Stimulated activated naive CD8-positive, alpha-beta T cell treated with anti-CD3 and anti-CD28 coated beads, Interleukin-15, Interleukin-2, amounts not matched to agents 100 U/mL and 50 U/mL, for 24 hours (primary cell): ENCODE results near the gene SAMD9.
A peak's percentile ranks its signal among the peaks of the same experiment; 100 is the strongest.
"Not testable (repeated sequence)": the region's sequence is repeated elsewhere in the genome, so short reads cannot be mapped to it uniquely, and the experiment has no call there.

Experiments
- ATAC-seq: fragments of 150-1000 bp; cut with Tn5 transposase; one replicate; pipeline ENCODE4 v1.10.0; 2021
- DNase-seq: peaks from one replicate; pipeline ENCODE4 v3.0.0; 2021

Gene SAMD9

DNA sequence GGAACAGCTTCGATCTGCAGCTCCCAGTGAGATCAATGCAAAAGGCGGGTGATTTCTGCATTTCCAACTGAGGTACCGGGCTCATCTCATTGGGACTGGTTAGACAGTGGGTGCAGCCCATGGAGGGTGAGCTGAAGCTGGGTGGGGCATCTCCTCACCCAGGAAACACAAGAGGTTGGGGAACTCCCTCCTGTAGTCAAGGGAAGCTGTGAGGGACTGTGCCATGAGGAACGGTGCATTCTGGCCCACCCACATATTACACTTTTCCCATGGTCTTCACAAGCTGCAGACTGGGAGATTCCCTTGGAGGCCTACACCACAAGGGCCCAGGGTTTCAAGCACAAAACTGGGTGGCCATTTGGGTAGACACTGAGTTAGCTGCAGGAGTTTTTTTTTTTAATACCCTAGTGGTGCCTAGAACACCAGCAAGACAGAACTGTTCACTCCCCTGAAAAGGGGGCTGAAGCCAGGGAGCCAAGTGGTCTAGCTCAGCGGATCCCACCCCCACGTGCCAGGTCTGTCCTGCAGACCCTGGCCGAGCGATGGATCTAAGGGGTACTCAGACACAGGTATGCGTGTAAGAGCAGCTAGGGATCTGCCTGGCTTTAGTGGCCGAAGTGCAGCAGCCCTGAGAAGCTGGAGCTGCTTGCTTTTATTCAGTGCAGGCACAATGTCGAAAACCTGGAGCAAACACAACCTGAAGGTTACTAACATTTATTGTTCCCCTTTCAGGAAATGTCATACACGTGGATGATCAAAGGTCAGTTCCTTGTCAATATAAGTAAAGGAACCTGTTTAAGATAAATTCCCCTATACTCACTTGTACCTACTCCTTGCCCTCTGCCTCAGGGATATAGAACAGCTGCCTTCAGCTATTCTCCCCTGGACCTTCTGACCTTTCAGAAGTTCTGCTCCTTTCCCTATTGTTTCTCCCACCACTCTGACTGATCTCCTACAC, 3.1 kb upstream of the SAMD9 start:
- ATAC-seq (no peak), DNase-seq (no peak)

DNA sequence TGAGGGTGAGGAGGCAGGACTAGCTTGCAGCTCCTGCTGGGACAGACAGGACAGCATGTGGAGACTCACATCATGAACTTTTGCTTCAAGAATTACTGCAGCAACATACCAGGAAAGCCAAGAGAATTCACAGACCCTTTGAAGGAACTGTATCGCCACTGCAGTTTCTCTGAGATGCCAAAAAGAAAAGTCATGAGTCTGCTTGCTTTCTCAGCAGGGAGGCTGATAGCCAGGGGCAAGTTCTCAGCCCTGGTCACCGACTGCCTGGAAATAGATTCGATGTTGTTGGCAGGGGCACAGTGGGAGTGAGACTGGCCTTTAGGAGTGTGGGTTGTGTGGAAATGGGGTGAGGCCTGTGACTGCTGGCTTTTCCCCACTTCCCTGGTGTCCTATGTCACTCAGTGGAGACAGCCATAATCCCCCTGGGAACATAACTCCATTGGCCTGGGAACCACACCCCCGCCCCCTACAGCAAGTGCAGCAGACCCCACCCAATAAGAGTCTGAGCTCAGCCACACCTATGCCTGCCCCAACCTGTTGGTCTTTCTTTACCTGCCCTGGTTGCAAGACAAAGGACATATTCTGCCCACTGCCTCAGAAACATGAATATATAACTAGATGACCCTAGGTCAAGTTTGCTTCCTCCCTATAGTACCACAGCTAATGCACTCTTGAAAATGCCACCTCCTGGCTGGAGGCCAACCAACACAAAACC, 1.6 kb upstream of the SAMD9 start:
- DNase-seq: no peak
- ATAC-seq: no peak

DNA sequence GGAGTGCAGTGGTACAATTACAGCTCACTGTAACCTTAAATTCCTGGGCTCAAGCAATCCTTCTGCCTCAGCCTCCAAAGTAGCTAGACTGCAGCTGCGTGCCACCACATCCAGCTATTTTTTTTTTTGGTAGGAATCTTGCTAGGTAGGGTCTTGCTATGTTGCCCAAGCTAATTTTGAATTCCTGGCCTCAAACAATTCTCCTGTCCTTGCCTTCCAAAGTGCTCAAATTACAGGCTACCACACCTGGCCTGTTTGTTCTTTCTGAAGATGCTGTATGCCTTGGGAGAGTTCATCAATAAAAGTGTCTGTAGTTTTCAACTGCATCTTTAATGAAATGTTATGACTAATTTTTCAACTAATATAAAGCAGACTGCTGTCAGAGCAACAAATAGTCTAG, 452 bp downstream of the SAMD9 start:
- ATAC-seq (no peak), DNase-seq (no peak)

DNA sequence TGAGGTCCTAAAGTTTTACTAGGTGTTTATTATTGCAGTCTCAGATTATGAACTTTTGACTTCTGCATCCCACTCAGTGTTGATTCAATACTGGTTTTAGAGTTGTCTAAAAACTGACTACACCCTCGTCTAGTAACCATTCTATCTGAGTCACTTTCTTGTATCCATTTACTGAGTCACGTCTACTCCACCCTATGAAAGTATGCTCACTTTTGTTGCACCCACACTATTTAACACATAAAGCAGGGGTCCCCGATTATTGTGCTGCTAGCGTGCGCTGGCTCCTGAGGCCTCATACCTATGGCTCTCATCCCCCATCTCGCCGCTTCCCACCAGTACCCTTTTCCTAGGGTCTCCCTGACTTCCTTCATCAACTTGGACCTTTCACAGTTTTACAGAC, 2.0 kb downstream of the SAMD9 start:
- no peak for DNase-seq
- peak; percentile 92 for ATAC-seq

DNA sequence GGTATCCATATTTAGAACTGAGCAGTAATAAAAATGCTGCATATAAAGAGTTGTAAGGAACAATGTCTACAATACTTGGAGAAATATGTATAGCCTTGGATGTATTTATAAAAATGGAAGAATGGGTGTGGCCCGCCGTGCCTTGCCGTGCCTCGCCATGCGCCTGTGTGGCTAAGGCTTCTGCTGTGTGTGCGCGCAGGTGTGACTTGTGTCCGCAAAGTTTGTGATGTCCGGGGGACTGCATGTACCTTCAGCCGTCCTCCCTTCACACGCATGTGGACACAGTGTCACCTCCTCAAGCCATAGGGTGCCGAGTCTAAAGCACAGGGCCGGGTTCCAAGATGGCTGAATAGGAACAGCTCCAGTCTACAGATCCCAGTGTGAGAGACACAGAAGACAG, 9.8 kb downstream of the SAMD9 start:
- DNase-seq (no peak), ATAC-seq (no peak)

DNA sequence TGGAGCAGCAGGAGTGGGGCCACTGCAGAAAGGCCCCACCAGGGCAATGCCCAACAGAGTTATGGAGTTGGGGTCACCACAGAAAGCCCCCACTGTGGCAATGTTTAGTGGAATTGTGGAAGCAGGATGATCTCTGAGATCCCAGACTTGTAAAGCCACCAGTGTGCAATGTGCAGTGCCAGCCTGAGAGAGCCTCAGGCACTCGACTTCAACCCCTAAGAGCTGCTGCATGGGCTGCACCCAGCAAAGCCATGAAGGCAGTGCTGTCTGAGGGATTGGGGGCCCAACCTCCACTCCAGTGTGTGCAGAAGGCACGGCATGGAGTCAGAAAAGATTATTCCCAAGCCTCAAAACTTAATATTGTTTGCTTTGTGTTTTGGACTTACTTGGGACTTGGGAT, 20.4 kb downstream of the SAMD9 start:
- DNase-seq: no peak
- ATAC-seq: no peak

DNA sequence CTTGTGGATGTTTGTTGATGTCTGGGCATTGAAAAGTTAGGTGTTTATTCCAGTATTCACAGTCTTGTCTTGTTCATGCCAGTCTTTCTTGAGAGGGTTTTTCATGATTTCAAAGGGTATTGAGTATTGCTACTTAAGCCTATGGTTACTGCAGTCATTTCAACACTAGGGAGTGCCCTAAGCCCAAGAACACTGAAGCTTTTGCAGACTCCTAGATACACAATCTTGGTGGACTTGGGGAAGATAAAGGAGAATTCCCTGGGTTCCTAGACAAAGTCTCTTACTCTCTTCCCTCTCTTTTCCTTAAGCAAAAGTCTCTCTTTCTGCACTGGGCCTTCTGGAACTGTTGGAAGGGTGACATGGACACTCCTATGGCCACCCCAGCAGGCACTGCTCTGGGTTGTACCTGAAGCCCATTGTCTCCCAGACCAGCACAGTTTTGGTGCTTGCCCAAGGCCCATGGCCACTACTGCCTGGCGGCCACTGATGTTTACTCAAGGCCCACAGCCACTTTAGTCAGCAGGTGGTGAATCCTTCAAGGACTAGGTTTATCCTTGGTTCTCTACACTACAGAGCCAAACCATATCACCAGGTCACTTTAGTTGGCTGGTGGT, 24.9 kb downstream of the SAMD9 start:
- ATAC-seq (no peak), DNase-seq (no peak)

DNA sequence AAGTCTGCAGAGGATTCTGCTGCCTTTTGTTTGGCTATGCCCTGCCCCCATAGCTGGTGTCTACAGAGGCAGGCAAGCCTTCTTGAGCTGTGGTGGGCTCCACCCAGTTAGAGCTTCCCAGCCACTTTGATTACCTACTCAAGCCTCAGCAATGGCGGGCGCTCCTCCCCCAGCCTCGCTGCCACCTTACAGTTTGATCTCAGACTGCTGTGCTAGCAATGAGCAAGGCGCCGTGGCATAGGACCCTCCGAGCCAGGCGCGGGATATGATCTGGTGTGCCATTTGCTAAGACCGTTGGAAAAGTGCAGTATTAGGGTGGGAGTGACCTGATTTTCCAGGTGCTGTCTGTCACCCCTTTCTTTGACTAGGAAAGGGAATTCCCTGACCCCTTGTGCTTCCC, 44.4 kb downstream of the SAMD9 start:
- not testable (repeated sequence) for ATAC-seq, DNase-seq

DNA sequence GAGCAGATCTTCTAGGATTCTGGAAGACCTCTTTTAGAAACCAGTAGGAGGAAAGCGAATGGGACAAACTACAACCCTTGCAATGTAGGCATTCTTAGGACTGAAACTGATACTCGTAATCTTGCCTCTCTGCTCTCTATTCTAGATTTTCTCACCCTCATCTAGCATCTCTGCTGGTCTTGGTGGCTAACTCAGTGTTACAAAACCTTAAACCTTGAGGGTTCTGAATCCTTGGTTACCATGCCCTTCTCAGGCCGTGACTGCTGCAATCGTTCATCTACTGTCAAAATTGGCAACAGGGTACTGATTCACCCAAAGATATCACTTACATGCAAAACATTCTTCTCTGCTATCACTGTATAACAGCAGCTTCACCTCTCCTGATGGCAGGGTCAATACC, 55.2 kb downstream of the SAMD9 start:
- DNase-seq (no peak), ATAC-seq (no peak)

DNA sequence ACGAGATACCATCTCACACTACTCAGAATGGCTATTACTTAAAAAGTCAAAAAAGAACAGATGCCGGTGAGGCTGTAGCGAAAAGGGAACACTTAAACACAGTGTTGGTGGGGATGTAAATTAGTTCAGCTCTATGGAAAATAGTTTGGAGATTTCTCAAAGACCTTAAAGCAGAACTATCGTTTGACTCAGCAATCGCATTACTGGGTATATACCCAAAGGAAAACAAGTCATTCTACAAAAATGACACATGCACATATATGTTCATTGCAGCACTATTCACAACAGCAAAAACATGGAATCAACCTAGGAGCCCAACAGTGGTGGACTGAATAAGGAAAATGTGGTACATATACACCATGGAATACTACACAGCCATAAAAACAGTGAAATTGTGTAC, 56.9 kb downstream of the SAMD9 start:
- ATAC-seq (no peak), DNase-seq (no peak)

DNA sequence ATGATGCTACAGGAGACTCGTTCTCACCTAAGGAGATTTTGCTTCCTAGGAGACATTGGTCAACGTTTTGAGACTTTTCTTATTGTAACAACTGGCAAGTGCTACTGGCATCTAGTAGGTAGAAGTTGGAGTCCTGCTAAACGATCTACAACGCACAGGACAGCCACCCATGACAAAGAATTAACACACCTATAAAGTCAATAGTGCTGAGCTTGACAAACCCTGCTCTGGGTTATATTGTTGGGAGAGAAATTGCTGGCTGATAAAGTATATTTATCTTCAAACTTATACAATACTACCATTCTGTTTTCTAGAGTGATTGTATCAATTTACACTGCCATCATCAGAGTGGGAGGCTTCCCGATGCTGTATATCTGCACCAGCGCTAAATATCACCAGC, 57.8 kb downstream of the SAMD9 start:
- ATAC-seq (no peak), DNase-seq (no peak)

DNA sequence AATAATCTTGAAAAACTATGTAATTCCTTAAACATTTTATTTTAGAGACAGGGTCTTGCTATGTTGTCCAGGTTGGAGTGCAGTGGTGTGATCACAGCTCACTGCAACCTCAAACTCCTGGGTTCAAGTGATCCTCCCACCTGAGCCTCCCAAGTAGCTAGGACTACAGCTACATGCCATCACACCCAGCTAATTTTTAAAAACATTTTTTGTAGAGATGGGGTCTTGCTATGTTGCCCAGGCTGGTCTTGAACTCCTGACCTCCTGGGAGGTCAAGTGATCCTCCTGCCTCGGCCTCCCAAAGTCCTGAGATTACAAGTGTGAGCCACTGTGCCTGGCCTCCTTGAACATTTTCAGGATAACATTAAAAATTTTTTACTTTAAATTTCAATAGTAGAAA, 61.2 kb downstream of the SAMD9 start:
- not testable (repeated sequence) for DNase-seq, ATAC-seq

DNA sequence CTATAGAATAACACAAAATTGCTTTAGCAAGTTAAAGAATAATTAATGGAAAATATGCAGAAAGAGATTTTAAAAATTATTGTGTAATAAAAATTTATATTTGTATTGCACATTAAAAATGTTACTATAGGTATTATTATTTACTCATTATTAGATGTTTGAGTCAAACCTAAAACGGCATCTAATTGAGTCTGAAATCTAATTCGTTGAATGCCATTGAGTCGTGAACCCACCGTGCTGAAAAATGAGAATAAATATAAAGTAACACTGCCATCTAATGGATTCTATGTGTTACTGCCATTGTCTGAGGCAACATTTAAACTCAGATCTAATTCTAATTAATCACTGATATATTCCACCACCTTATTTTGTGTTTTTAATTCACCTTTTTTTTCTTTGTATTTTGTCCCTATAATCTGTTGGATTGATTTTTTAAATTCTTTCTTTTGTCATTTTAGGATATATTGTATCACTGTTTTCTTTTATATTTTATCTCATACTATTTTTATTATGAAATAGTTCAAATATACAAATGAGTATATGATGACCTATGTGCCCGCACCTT, 62.2 kb downstream of the SAMD9 start:
- ATAC-seq: no peak
- no peak for DNase-seq

DNA sequence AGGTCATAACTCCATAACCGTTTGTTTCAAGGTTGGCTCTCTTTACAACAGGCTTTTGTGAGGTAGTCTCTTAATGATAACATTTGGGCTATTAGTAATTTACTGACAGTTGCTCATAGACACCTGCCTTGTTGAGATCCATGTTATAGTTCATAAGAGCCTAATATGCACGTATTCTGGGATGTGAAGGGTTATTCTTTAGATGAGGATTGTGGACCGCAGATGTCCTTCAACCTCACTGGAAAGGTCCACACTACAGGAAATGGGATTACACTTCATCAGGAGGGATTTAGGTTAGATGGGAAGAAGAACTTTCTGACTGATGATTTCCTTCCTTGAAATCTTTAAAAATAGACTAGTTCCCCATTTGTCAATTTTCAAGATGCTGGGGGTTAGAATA, 62.8 kb downstream of the SAMD9 start:
- DNase-seq: no peak
- no peak for ATAC-seq

DNA sequence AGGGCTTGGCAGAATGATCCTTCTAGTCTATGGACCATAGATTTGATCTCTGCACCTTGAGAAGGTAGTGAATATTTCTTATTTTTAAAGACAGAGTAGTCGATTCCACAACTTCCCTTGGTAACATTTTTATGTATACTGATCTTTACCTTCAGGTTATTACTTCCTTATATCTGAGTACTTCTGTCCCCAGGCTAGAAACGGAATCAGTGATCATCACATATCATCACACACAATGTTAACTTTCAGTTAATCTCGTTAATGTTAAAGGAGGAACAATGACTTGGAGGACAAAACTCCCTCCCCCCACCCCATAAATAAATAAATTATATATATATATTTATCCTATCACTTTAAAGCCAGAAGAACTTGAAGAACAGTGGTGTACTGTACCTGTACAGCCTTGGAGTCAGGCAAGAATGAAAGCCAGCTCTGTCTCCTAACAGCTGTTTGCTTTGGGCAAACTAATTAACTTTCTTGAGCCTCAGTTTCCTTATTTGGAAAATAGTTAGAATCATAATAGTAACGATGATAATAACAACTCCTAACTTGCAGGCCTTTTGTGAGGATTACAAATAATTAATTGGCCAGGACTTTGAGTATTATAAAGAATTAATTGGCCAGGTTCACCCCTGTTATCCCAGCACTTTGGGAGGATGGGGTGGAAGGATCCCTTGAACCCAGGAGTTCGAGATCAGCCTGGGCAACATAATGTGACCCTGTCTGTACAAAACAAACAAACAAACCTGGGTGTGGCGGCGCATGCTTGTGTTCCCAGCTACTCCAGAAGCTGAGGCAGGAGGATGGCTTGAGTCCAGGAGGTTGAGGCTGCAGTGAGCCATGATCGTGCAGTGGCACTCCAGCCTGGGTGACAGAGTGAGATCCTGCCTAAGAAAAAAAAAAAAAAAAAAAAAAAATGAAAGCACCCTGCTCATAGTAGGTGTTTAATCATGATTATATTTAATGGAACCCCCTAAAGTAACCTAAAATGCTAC, 63.5 kb downstream of the SAMD9 start:
- DNase-seq (no peak), ATAC-seq (no peak)

DNA sequence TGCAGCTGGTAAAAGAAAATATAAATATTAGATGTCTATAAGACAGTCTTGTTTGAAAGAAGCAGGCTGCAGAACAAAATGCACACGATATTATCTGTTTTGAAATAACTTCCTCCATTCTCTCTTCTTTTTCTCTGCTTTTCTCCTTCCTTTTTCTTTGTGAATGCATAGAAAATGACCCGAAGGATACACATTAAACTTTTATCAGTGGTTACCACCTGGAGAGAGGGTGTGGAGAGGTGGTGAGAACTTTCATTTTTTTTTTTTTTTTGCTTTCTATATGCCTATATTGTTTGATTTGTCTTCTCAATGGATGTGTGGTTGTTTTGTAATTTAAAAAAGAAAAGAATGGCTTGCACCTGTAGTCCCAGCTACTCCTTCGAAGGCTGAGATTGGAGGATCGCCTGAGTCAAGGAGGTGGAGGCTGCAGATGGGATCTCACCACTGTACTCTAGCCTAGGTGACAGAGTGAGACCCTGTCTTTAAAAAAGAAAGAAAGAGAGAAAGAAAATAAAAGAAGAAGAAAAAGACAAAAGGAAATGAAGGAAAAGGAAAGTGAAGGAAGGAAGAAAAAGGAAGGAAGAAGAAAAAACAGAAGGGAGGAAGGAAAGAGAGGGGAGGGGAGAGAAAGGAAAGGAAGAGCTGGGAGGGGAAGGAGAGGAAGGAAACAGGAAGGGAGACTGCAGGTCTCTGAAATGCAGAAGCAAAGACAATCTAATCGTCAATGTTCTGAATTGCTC, 64.4 kb downstream of the SAMD9 start:
- DNase-seq (no peak), ATAC-seq (no peak)

DNA sequence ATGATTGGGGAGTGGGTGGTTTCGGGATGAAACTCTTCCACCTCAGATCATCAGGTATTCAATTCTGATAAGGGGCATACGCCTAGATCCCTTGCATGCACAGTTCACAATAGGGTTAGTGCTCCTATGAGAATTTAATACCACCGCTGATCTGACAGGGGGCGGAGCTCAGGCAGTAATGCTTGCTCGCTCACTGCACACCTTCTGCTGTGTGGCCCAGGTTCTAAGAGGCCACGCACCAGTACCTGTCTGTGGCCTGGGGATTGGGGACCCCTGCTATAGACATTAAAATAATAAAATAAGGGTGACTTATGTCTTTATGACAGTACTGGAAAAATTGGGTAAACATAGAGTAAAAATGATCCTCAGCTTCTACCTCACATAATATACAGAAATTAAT, 66.1 kb downstream of the SAMD9 start:
- ATAC-seq (no peak), DNase-seq (no peak)
